Activated B cell treated with CpG ODN at 0.5 μM for 24 hours (primary cell): ENCODE data around the gene ZNF414. TPM values are rescaled to one million over a fixed set of nuclear protein-coding genes. Genes with fewer than 3 reads are reported as not detected.
"Not testable (repeated sequence)": the region's sequence is repeated elsewhere in the genome, so short reads cannot be mapped to it uniquely, and the experiment has no call there.

Experiments
- ATAC-seq: fragments of 200-7000 bp; cut with Tn5 transposase; one replicate; pipeline ENCODE4 v1.10.0; 2021; ENCODE audit warnings: low read depth, mild to moderate bottlenecking, moderate library complexity
- CTCF ChIA-PET: fragments of 350-600 bp; sonication (Branson Sonifier 250); formaldehyde crosslinking; loops from one replicate; lab custom pipeline; 2021; ENCODE audit warnings: antibody characterized with exemption; lab: Charles Lee
- POLR2A ChIA-PET: fragments of 350-600 bp; sonication (Branson Sonifier 250); formaldehyde crosslinking; loops from one replicate; lab custom pipeline; 2021; ENCODE audit warnings: antibody characterized with exemption; lab: Charles Lee
- DNase-seq: peaks from one replicate; pipeline ENCODE4 v3.0.0; 2022
- H3K27ac Mint-ChIP-seq: one replicate; pipeline ENCODE4 v1.8.0; 2020; ENCODE audit warnings: mixed read lengths
- H3K27me3 Mint-ChIP-seq: one replicate; pipeline ENCODE4 v1.8.0; 2021; ENCODE audit warnings: mixed read lengths
- H3K36me3 Mint-ChIP-seq: one replicate; pipeline ENCODE4 v1.8.0; 2021; ENCODE audit warnings: low read depth, mixed read lengths
- H3K4me1 Mint-ChIP-seq: one replicate; pipeline ENCODE4 v1.8.0; 2021; ENCODE audit warnings: mixed read lengths
- H3K4me3 Mint-ChIP-seq: one replicate; pipeline ENCODE4 v1.8.0; 2020; ENCODE audit warnings: mild to moderate bottlenecking, mixed read lengths
- H3K9me3 Mint-ChIP-seq: one replicate; pipeline ENCODE4 v1.8.0; 2020; ENCODE audit warnings: mixed read lengths
- CTCF ChIP-seq: fragments of 200-600 bp; IDR thresholded peaks from one replicate; pipeline ENCODE4 v1.8.0; 2022; ENCODE audit warnings: antibody characterized with exemption, mild to moderate bottlenecking
- intact Hi-C: fragments of 100-400 bp; cut with micrococcal nuclease; formaldehyde crosslinking; loops from one replicate; pipeline ENCODE4 v1.15.1; 2024
- total RNA-seq: library from RNA; stranded (reverse); gene quantifications from 2 replicates; pipeline ENCODE4 v1.2.3, GENCODE V29; 2022

Gene ZNF414
- total RNA-seq, 1 donor from 2014 or later = 28.6 TPM

- Mint-ChIP-seq H3K4me1 (peaks cover 22% of the 10 kb centered on the region), H3K36me3 (peaks cover 13% of the 10 kb centered on the region), H3K4me3 (no peak overlapping the region), H3K9me3 (no peaks in the 10 kb centered on the region), H3K27me3 (no peaks in the 10 kb centered on the region), H3K27ac (peak overlapping the region; percentile 1)
- ChIA-PET POLR2A (interaction anchor here (0.6 kb wide), 1 partner anchor 86 kb away, joined by 3 read pairs; no protein-coding TSS in a partner anchor), CTCF (interaction anchor here (0.5 to 1.3 kb wide), 2 partner anchors 62 to 63 kb away, joined by 3 read pairs; no protein-coding TSS in a partner anchor)
- no peak for TF ChIP-seq CTCF
- intact Hi-C loops = no loop called here
- DNase-seq (no peak), ATAC-seq (no peak)
Measured at GRCh38 chr19:8518536-8518935, 4.6 kb upstream of the ZNF414 start.

GRCh38 chr19:8517551-8518442 is 3.8 kb upstream of the ZNF414 start:
- DNase-seq (no peak), ATAC-seq (no peak)
- TF ChIP-seq CTCF = no peak
- ChIA-PET POLR2A (interaction anchor here (0.6 to 0.7 kb wide), 2 partner anchors 11 to 86 kb away, joined by 3 read pairs; no protein-coding TSS in a partner anchor), CTCF (interaction anchor here (1.1 to 1.3 kb wide), 2 partner anchors 12 to 63 kb away, joined by 3 read pairs; no protein-coding TSS in a partner anchor)
- Mint-ChIP-seq H3K4me1 (peaks cover 27% of the 10 kb centered on the region), H3K9me3 (no peaks in the 10 kb centered on the region), H3K27me3 (no peaks in the 10 kb centered on the region), H3K4me3 (peak overlapping the region; percentile 3), H3K36me3 (peaks cover 15% of the 10 kb centered on the region), H3K27ac (peak overlapping the region; percentile 76)
- intact Hi-C loops = no loop called here

GRCh38 chr19:8515317-8515716 is 1.4 kb upstream of the ZNF414 start:
- Mint-ChIP-seq H3K27ac (peak overlapping the region; percentile 98), H3K27me3 (no peaks in the 10 kb centered on the region), H3K4me1 (peaks cover 27% of the 10 kb centered on the region), H3K9me3 (no peaks in the 10 kb centered on the region), H3K36me3 (peaks cover 9% of the 10 kb centered on the region), H3K4me3 (peak overlapping the region; percentile 39)
- ChIA-PET CTCF (interaction anchor here (1.7 kb wide), 1 partner anchor 65 kb away, joined by 7 read pairs; no protein-coding TSS in a partner anchor), POLR2A (interaction anchor here (0.7 to 2.8 kb wide), 6 partner anchors 10 to 510 kb away, joined by 3 to 23 read pairs (median 5); partner anchors contain the start of genes ELAVL1, HNRNPM and MARCHF2)
- ATAC-seq (no peak), DNase-seq (no peak)
- intact Hi-C loops = loop anchor here (2.0 kb wide), 1 partner anchor 61 kb away; the partner anchor contains the start of gene MYO1F
- TF ChIP-seq CTCF = no peak

- Mint-ChIP-seq H3K4me3 (peak overlapping the region; percentile 94), H3K4me1 (peaks cover 27% of the 10 kb centered on the region), H3K27ac (peak overlapping the region; percentile 98)
- ATAC-seq, H3K27me3 Mint-ChIP-seq, H3K9me3 Mint-ChIP-seq, DNase-seq, H3K36me3 Mint-ChIP-seq: not testable (repeated sequence)
- CTCF ChIA-PET = interaction anchor here (0.8 to 1.7 kb wide), 3 partner anchors 9 to 101 kb away, joined by 3 to 7 read pairs (median 5); partner anchors contain the start of gene MARCHF2
- intact Hi-C loops = loop anchor here (1.0 to 5.0 kb wide), 5 partner anchors 42 to 1303 kb away; partner anchors contain the start of genes FBXL12, HNRNPM, KANK3 and MYO1F
- POLR2A ChIA-PET = interaction anchor here (0.5 to 2.8 kb wide), 30 partner anchors 9 to 1996 kb away, joined by 3 to 30 read pairs (median 4); partner anchors contain the start of genes ELAVL1, HNRNPM, MARCHF2 and MYO1F
Measured at GRCh38 chr19:8514505-8515009, 590 bp upstream of the ZNF414 start.

- H3K9me3 Mint-ChIP-seq = no peaks in the 10 kb centered on the region
- H3K36me3 Mint-ChIP-seq = peaks cover 11% of the 10 kb centered on the region
- intact Hi-C loops = loop anchor here (1.0 to 5.0 kb wide), 5 partner anchors 41 to 1304 kb away; partner anchors contain the start of genes FBXL12, KANK3, MARCHF2 and RAB11B
- CTCF ChIA-PET = interaction anchor here (1.3 to 1.7 kb wide), 3 partner anchors 7 to 67 kb away, joined by 5 to 11 read pairs (median 7); no protein-coding TSS in a partner anchor
- POLR2A ChIA-PET = interaction anchor here (0.6 to 2.8 kb wide), 24 partner anchors 7 to 1448 kb away, joined by 3 to 30 read pairs (median 6); partner anchors contain the start of genes HNRNPM, MARCHF2, MYO1F and RAB11B
- peak overlapping the region; percentile 94 for H3K4me3 Mint-ChIP-seq
- H3K27ac Mint-ChIP-seq = peak overlapping the region; percentile 98
- TF ChIP-seq CTCF = no peak
- no peak for DNase-seq
- ATAC-seq = no peak
- no peaks in the 10 kb centered on the region for H3K27me3 Mint-ChIP-seq
- H3K4me1 Mint-ChIP-seq = peaks cover 26% of the 10 kb centered on the region
Measured at GRCh38 chr19:8513036-8513686, 806 bp downstream of the ZNF414 start.
